Measurements from ENCODE around the gene CD53.
"Not testable (repeated sequence)": the region's sequence is repeated elsewhere in the genome, so short reads cannot be mapped to it uniquely, and the experiment has no call there.

Gene CD53

GRCh38 chr1:110872745-110873720, at the start of gene CD53:
TSS of gene CD53 (plus strand) at chr1:110873148. CDS start at chr1:110891409, 18,261 bp downstream.
- DNase-seq (ENCODE audit: low read depth): no peak

GRCh38 chr1:110824192-110824591, 48.8 kb upstream of the CD53 start:
- no peak for DNase-seq (ENCODE audit: low read depth)

GRCh38 chr1:110829955-110830553, 42.9 kb upstream of the CD53 start:
- DNase-seq (ENCODE audit: low read depth): no peak

- DNase-seq (ENCODE audit: low read depth): not testable (repeated sequence)
Observed at GRCh38 chr1:110833779-110834178, 39.2 kb upstream of the CD53 start.

- DNase-seq (ENCODE audit: low read depth): no peak
Observed at GRCh38 chr1:110846861-110847260, 26.1 kb upstream of the CD53 start.

- no peak for DNase-seq (ENCODE audit: low read depth)
Observed at GRCh38 chr1:110850145-110850544, 22.8 kb upstream of the CD53 start.

GRCh38 chr1:110850627-110851026, 22.3 kb upstream of the CD53 start:
- DNase-seq (ENCODE audit: low read depth): no peak

GRCh38 chr1:110853135-110853534, 19.8 kb upstream of the CD53 start:
- no peak for DNase-seq (ENCODE audit: low read depth)

GRCh38 chr1:110856410-110856809, 16.5 kb upstream of the CD53 start:
- no peak for DNase-seq (ENCODE audit: low read depth)

GRCh38 chr1:110857964-110858948, 14.7 kb upstream of the CD53 start:
- DNase-seq (ENCODE audit: low read depth): no peak

GRCh38 chr1:110859062-110859461, 13.9 kb upstream of the CD53 start:
- no peak for DNase-seq (ENCODE audit: low read depth)

GRCh38 chr1:110860174-110860573, 12.8 kb upstream of the CD53 start:
- no peak for DNase-seq (ENCODE audit: low read depth)

- not testable (repeated sequence) for DNase-seq (ENCODE audit: low read depth)
Observed at GRCh38 chr1:110860620-110861019, 12.3 kb upstream of the CD53 start.

- DNase-seq (ENCODE audit: low read depth): not testable (repeated sequence)
Observed at GRCh38 chr1:110861942-110862341, 11.0 kb upstream of the CD53 start.

GRCh38 chr1:110864287-110864686, 8.7 kb upstream of the CD53 start:
- no peak for DNase-seq (ENCODE audit: low read depth)

GRCh38 chr1:110870721-110871388, 2.1 kb upstream of the CD53 start:
- no peak for DNase-seq (ENCODE audit: low read depth)

- no peak for DNase-seq (ENCODE audit: low read depth)
Observed at GRCh38 chr1:110872366-110872744, 593 bp upstream of the CD53 start.

- DNase-seq (ENCODE audit: low read depth): no peak
Observed at GRCh38 chr1:110873856-110874255, 908 bp downstream of the CD53 start.

GRCh38 chr1:110874324-110875215, 1.6 kb downstream of the CD53 start:
- DNase-seq (ENCODE audit: low read depth): no peak

GRCh38 chr1:110875216-110875731, 2.3 kb downstream of the CD53 start:
- no peak for DNase-seq (ENCODE audit: low read depth)

Data from stimulated activated CD8-positive, alpha-beta memory T cell treated with anti-CD3 and anti-CD28 coated beads, Interleukin-12 subunit alpha, Interleukin-12 subunit beta, amount 100 ng/mL, for 4 hours (primary cell).